Stomach (tissue), 4 donors: ENCODE data around the gene R3HCC1L.

Source experiments
- EP300 ChIP-seq: sonication (generic); formaldehyde crosslinking; IDR thresholded peaks from one replicate; pipeline ENCODE4 v1.6.1; 2017; ENCODE audit warnings: antibody characterized with exemption
- POLR2A ChIP-seq, 4 donors: fragments of 450-650 bp; IDR thresholded peaks; one replicate each; pipeline ENCODE4 v1.6.1; 2016; ENCODE audit warnings: antibody characterized with exemption in 4 of 4, control low read depth in 2 of 4, mild to moderate bottlenecking in 1 of 4, moderate library complexity in 1 of 4
- POLR2AphosphoS5 ChIP-seq, 3 donors: sonication (generic); formaldehyde crosslinking; IDR thresholded peaks; one replicate each; pipeline ENCODE4 v1.6.1; 2016; ENCODE audit warnings: antibody characterized with exemption in 3 of 3
- TF ChIP-seq, protein P1 (sequence below), 7 experiments: fragments of 450-650 bp in 4 of 7; fragments of 200-600 bp in 3 of 7; sonication (generic) in 3 of 7; IDR thresholded peaks; one replicate each; pipeline ENCODE4 v1.5.1; 2016 to 2019; ENCODE audit warnings: antibody characterized with exemption in 7 of 7, control low read depth in 2 of 7, mild to moderate bottlenecking in 1 of 7

- no peak for TF ChIP-seq POLR2A (IDR thresholded peaks at IDR 0.05)
- TF ChIP-seq, protein P1, sequence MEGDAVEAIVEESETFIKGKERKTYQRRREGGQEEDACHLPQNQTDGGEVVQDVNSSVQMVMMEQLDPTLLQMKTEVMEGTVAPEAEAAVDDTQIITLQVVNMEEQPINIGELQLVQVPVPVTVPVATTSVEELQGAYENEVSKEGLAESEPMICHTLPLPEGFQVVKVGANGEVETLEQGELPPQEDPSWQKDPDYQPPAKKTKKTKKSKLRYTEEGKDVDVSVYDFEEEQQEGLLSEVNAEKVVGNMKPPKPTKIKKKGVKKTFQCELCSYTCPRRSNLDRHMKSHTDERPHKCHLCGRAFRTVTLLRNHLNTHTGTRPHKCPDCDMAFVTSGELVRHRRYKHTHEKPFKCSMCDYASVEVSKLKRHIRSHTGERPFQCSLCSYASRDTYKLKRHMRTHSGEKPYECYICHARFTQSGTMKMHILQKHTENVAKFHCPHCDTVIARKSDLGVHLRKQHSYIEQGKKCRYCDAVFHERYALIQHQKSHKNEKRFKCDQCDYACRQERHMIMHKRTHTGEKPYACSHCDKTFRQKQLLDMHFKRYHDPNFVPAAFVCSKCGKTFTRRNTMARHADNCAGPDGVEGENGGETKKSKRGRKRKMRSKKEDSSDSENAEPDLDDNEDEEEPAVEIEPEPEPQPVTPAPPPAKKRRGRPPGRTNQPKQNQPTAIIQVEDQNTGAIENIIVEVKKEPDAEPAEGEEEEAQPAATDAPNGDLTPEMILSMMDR (IDR thresholded peaks at IDR 0.05) = no peak
- no peak for TF ChIP-seq POLR2AphosphoS5 (IDR thresholded peaks at IDR 0.05)
- TF ChIP-seq EP300 = no peak
Observed at GRCh38 chr10:98267894-98268693, 133.6 kb downstream of the R3HCC1L start, which contains the start of gene LOXL4.
